GM12875 (cell line): Measurements from ENCODE around the gene SSH3.
A peak's percentile ranks its signal among the peaks of the same experiment; 100 is the strongest.

ENCODE experiments used
- H3K4me3 ChIP-seq: one replicate; pipeline ENCODE4 v1.5.1; 2011; ENCODE audit warnings: low read depth, low read length, control low read depth
- TF ChIP-seq, protein P1 (sequence below): IDR thresholded peaks from 2 replicates; pipeline ENCODE4 v1.5.1; 2011; ENCODE audit warnings: low read depth, mild to moderate bottlenecking, control low read depth, inconsistent platforms, low read length, moderate library complexity, borderline replicate concordance; ENCODE audit not compliant: insufficient read depth

SSH3 gene

DNA sequence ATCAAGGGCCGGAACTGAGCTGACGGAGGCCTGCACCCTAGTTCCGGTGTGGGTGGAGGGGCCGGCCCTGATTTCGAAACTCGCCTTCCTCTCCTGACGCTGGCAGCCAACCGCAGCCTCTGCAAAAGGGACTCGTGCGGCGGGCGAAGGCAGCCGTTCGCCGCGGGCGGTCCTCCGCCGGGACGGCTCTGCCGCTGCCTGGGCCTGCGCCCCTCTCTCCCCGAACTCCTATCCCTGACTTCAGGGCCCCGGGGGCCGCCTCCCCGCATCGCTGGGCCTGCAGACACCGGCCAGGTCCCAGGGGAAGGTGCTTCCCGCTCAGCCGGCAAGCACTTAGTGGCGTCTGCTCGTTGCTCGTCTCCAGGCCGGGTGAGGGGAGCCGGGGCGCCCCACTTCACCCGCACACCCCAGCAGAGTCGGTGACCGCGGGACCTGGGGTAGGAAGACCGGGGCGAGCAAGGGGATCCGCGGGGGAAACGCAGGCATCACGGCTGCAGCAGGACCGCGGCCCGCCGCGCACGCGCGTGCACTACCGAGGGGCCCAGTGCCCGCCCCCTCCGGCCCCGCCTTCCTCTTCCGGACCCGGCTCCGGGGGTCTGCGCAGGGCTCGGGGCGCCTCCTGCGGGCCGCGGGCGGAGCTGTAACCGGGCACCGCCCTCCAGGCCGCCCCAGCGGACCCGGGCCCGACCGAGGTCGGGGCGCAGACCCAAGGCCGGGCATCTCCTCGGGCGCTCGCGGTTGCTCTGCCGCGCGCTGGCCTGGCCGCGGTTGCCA lies 14.7 kb upstream of the SSH3 start:
- H3K4me3 ChIP-seq = peak overlapping the region; percentile 71
- TF ChIP-seq, protein P1, sequence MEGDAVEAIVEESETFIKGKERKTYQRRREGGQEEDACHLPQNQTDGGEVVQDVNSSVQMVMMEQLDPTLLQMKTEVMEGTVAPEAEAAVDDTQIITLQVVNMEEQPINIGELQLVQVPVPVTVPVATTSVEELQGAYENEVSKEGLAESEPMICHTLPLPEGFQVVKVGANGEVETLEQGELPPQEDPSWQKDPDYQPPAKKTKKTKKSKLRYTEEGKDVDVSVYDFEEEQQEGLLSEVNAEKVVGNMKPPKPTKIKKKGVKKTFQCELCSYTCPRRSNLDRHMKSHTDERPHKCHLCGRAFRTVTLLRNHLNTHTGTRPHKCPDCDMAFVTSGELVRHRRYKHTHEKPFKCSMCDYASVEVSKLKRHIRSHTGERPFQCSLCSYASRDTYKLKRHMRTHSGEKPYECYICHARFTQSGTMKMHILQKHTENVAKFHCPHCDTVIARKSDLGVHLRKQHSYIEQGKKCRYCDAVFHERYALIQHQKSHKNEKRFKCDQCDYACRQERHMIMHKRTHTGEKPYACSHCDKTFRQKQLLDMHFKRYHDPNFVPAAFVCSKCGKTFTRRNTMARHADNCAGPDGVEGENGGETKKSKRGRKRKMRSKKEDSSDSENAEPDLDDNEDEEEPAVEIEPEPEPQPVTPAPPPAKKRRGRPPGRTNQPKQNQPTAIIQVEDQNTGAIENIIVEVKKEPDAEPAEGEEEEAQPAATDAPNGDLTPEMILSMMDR = peak; percentile 65

DNA sequence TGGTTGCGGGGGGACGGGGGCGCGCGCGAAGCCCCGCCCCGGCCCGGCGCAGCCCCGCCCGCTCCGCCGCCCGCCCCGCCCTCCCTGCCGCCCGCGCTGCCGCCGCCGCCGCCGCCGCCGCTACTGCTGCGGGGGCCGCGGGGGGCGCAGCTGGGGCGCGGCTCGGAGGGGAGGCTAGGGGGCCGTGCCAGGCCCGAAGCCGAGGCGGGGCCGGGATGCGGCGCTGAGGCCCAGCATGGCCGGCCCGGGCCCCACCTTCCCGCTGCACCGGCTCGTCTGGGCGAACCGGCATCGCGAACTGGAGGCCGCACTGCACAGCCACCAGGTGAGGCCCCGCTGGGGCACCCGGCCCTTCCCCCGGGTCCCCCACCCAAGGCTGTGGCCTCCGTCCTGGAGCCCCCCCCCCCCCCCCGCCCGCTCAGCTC lies 14.1 kb upstream of the SSH3 start, which contains the start of gene ANKRD13D:
ANKRD13D (plus strand) TSS at position 78 of the 425 bp plus-strand sequence; CDS start at position 236, 158 bp downstream.
- H3K4me3 ChIP-seq = peak within 1 kb of the TSS; percentile 71
- TF ChIP-seq, protein P1 = no peak

DNA sequence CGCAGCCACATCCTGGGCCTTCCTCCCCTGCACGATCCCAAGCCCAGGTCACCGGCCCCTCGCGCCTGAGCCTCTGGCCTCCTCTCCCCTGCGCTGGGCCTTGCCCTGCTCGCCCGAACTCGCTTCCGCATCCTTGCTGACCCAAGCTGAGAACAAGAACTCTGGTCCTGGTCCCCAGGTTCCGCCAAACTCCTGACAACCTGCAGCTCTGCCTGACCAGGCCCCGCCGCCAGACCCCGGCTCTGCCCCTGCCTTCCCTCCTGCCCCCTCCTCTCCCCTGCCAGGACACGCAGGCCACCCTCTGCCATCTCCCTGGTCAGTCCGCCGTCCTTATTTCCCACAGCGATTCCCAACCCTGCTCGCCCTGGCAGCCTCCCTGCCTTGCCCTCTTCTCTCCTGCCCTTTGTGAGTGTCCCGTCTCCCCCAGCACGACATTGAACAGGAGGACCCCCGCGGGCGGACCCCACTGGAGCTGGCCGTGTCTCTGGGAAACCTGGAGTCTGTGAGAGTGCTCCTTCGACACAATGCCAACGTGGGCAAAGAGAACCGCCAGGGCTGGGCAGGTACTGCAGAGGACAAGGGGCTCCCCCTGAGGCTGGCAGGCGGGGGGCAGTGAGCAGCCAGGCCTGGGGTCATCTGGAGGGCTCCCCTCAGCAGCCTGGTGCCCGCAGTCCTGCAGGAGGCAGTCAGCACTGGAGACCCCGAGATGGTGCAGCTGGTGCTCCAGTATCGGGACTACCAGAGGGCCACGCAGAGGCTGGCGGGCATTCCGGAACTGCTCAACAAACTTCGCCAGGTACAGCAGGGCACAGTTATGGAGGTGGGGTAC lies 13.5 kb upstream of the SSH3 start:
- H3K4me3 ChIP-seq = peak overlapping the region; percentile 71
- TF ChIP-seq, protein P1 = no peak

DNA sequence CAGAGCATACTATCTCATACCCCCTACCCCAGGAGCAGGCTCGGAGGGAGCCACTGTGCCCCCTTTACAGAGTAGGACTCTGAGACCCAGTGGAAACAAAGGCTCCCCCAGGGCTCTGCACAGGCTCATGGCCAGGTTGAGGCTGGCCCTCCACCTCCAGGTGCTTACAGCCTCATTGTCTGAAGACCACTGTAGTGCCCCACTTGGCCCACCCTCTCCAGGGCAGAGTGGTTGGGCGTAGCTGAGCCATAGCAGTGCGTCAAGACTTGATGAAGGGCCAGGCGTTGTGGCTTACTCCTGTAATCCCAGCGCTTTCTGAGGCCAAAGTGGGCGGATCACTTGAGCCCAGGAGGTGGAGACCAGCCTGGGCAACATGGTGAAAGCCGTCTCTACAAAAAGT lies 12.5 kb upstream of the SSH3 start:
- no peak overlapping the region for H3K4me3 ChIP-seq
- TF ChIP-seq, protein P1 = no peak

DNA sequence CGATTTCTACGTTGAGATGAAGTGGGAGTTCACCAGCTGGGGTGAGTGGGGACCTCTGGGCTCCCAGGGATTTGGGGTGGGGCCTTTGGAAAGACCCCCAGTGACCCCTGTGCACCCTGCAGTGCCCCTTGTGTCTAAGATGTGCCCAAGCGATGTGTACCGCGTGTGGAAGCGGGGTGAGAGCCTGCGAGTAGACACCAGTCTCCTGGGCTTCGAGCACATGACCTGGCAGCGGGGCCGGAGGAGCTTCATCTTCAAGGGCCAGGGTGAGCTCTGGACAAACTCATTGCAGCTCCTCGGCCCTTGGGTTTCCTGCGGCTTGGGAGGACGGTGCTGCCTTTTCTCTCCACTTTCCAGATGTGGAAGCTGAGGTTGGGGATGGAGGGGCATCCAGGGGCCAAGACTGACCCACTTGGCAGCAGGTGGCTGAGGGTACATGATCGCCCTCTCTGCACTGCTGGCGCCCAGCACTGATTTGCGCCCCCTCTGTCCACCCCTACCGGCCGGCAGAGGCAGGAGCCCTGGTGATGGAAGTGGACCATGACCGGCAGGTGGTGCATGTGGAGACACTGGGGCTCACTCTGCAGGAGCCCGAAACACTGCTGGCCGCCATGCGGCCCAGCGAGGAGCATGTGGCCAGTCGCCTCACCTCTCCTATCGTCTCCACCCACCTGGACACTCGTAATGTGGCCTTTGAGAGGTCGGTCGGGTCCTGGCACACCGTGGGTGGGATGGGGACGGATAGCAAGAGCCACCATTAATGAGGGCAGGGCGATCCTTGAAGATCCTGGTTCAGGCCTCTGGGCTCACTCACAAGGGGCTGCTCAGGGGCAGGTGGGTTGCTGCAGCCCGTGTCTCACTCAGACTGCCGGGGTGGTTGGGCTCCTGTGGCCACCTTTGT lies 11.6 kb upstream of the SSH3 start:
- TF ChIP-seq, protein P1 = no peak
- H3K4me3 ChIP-seq = no peak overlapping the region

DNA sequence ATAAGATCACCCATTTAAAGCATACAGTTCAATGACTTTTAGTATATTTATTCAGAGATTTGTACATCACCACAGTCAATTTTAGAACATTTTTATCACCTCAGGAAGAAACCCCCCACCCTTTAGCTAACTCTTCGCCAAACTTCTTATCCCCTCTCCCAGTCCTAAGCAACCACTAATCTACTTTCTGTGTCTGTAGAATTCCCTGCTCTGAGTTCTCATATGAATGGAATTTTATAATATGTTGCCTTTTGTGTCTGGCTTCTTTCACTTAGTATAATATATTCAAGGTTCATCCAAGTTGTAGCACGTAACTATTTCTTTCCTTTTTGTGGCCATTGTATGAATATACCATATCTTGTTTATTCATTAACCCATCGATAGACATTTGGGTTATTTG lies 10.7 kb upstream of the SSH3 start:
- TF ChIP-seq, protein P1 = no peak
- no peak overlapping the region for H3K4me3 ChIP-seq
